Upper lobe of left lung (tissue), 6 donors: Measurements from ENCODE around the gene ANO6. TPM values are rescaled to one million over a fixed set of nuclear protein-coding genes. Genes with fewer than 3 reads are reported as not detected.

ENCODE experiments used
- ATAC-seq, 2 donors: fragments of 200-7000 bp; cut with Tn5 transposase; one replicate each; pipeline ENCODE4 v1.9.1; 2022; ENCODE audit warnings: mild to moderate bottlenecking in 2 of 2, moderate library complexity in 2 of 2; ENCODE audit not compliant: low FRiP score in 2 of 2
- DNase-seq, 2 donors: peaks; one replicate each; pipeline ENCODE4 v3.0.0-alpha.2; 2019 to 2020
- H3K27ac ChIP-seq, 4 donors: fragments of 200-600 bp; sonication (generic); one replicate each; pipeline ENCODE4 v1.5.1; 2016 to 2019
- H3K27me3 ChIP-seq, 4 donors: fragments of 200-600 bp; sonication (generic); one replicate each; pipeline ENCODE4 v1.5.1; 2017 to 2019
- H3K36me3 ChIP-seq, 4 donors: fragments of 200-600 bp; sonication (generic); one replicate each; pipeline ENCODE4 v1.5.1; 2016 to 2019
- H3K4me1 ChIP-seq, 4 donors: fragments of 200-600 bp; sonication (generic); one replicate each; pipeline ENCODE4 v1.5.1; 2018 to 2019
- H3K4me3 ChIP-seq, 4 donors: fragments of 200-600 bp; sonication (generic); one replicate each; pipeline ENCODE4 v1.5.1; 2017 to 2019; ENCODE audit warnings: mild to moderate bottlenecking in 2 of 4, moderate library complexity in 1 of 4
- H3K9me3 ChIP-seq, 4 donors: fragments of 200-600 bp; sonication (generic); one replicate each; pipeline ENCODE4 v1.5.1; 2018 to 2019
- CTCF ChIP-seq, 6 experiments: fragments of 450-650 bp in 4 of 6; fragments of 200-600 bp in 2 of 6; sonication (generic) in 2 of 6; IDR thresholded peaks; one replicate each; pipeline ENCODE4 v1.5.1; 2016 to 2019; ENCODE audit warnings: antibody characterized with exemption in 6 of 6
- EP300 ChIP-seq, 4 donors: sonication (generic); formaldehyde crosslinking; IDR thresholded peaks; one replicate each; pipeline ENCODE4 v1.5.1; 2017; ENCODE audit warnings: antibody characterized with exemption in 4 of 4, control low read depth in 2 of 4
- POLR2A ChIP-seq, 4 donors: fragments of 450-650 bp; IDR thresholded peaks; one replicate each; pipeline ENCODE4 v1.5.1; 2016 to 2017; ENCODE audit warnings: antibody characterized with exemption in 4 of 4, mild to moderate bottlenecking in 2 of 4
- POLR2AphosphoS5 ChIP-seq, 2 donors: sonication (generic); formaldehyde crosslinking; IDR thresholded peaks; one replicate each; pipeline ENCODE4 v1.5.1; 2017; ENCODE audit warnings: antibody characterized with exemption in 2 of 2
- WGBS, 2 donors: methylation state at CpG; one replicate each; pipeline ENCODE4 v1.1.5; 2017 to 2018; 5-methylcytosine and 5-hydroxymethylcytosine counted together
- total RNA-seq, 6 donors: library from RNA; depleted of rRNA in 4 of 6; stranded (reverse); fragments of >200 nt in 4 of 6; gene quantifications; one replicate each; pipeline versions ENCODE4 v1.1.0 to v1.2.1, GENCODE V29; 2016 to 2021
- donor health status: DM: no; HTN: no; CAD: no; lungs with moderate emphysema.
- donor health status: DM: no; HTN: yes; CAD: no; lungs with severe emphysema.

The ANO6 gene
- total RNA-seq, 6 donors from 2014 or later: 26.2 to 83.7 (median 57.9) TPM

DNA sequence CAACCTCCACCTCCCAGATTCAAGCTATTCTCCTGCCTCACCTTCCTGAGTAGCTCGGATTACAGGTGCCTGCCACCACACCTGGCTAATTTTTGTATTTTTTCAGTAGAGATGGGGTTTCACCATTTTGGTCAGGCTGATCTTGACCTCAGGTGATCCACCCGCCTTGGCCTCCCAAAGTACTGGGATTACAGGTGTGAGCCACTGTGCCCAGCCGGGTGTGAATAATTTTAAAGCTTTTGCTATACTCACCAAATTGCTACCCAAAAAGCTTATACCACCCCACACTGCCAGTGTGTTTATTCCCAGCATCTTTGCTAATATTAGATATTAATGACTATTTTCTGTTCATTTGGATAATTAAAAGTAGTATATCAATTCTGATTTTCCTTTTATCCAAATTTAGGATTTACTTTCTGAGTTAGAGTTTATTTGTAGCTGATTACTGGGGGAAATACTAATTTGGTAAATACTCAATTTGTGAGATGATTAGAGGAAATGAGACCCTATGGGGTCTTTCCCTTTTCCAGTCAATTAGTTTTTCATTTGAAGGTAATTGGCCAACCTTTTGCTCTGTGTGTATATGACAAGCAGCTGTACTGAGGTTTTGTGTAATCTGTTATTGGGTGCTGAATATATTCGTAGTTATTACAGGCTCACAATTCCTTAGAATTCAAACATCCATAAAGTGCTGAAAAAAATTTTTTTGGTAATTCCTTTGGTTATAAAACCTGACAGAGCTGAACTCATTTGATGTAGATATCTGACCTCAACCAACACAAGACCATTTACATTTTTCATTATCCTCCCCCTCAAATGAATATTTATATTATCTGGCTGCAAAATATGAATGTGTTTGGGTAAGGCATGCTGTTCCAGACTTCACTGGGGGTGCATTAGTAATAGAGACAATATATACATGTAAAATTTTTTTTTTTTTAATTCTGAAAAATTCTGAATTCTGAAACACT, 73.6 kb downstream of the ANO6 start:
- Histone ChIP-seq H3K36me3 (no peaks in the 10 kb centered on the region), H3K27ac (no peak overlapping the region), H3K4me1 (peaks cover 0 to 9% (median under 1%) of the 10 kb centered on the region in 4 donors), H3K9me3 (no peaks in the 10 kb centered on the region), H3K27me3 (no peaks in the 10 kb centered on the region), H3K4me3 (no peak overlapping the region)
- 90 to 96% methylated on average over 4 of the region's 4 CpGs for WGBS, 2 donors
- TF ChIP-seq POLR2AphosphoS5 (IDR thresholded peaks at IDR 0.05): no peak
- ATAC-seq (no peak), DNase-seq (no peak)

GRCh38 chr12:45290216-45290605, 74.3 kb downstream of the ANO6 start:
- Histone ChIP-seq H3K27ac (no peak overlapping the region), H3K4me3 (no peak overlapping the region), H3K9me3 (no peaks in the 10 kb centered on the region), H3K36me3 (no peaks in the 10 kb centered on the region), H3K27me3 (no peaks in the 10 kb centered on the region), H3K4me1 (peaks cover 0 to 2% (median 0%) of the 10 kb centered on the region in 4 donors)
- no peak for TF ChIP-seq EP300 (IDR thresholded peaks at IDR 0.05)
- TF ChIP-seq POLR2A (IDR thresholded peaks at IDR 0.05): no peak
- TF ChIP-seq POLR2AphosphoS5 (IDR thresholded peaks at IDR 0.05): no peak
- no peak for TF ChIP-seq CTCF (IDR thresholded peaks at IDR 0.05)
- DNase-seq: no peak
- peak in 1 of 2 donors; percentile 66 for ATAC-seq
- WGBS, 2 donors: 94 to 99% methylated on average over 2 of the region's 2 CpGs

GRCh38 chr12:45291518-45291917, 75.6 kb downstream of the ANO6 start:
- DNase-seq: no peak
- Histone ChIP-seq H3K36me3 (no peaks in the 10 kb centered on the region), H3K4me1 (peaks cover 0 to 3% (median 0%) of the 10 kb centered on the region in 4 donors), H3K4me3 (no peak overlapping the region), H3K27me3 (no peaks in the 10 kb centered on the region), H3K9me3 (no peaks in the 10 kb centered on the region), H3K27ac (no peak overlapping the region)
- no peak for TF ChIP-seq EP300 (IDR thresholded peaks at IDR 0.05)
- no peak for TF ChIP-seq CTCF (IDR thresholded peaks at IDR 0.05)
- TF ChIP-seq POLR2A (IDR thresholded peaks at IDR 0.05): no peak
- TF ChIP-seq POLR2AphosphoS5 (IDR thresholded peaks at IDR 0.05): no peak
- ATAC-seq: no peak
- 65 to 74% methylated on average over 1 of the region's 1 CpG for WGBS, 2 donors

GRCh38 chr12:45292486-45293195, 76.7 kb downstream of the ANO6 start:
- TF ChIP-seq EP300 (IDR thresholded peaks at IDR 0.05): no peak
- no peak for TF ChIP-seq CTCF (IDR thresholded peaks at IDR 0.05)
- TF ChIP-seq POLR2AphosphoS5 (IDR thresholded peaks at IDR 0.05): no peak
- Histone ChIP-seq H3K4me1 (peaks cover 0 to 3% (median 0%) of the 10 kb centered on the region in 4 donors), H3K27ac (peak overlapping the region in 3 of 4 donors; percentile 9 to 39 (median 24)), H3K9me3 (no peaks in the 10 kb centered on the region), H3K36me3 (no peaks in the 10 kb centered on the region), H3K27me3 (no peaks in the 10 kb centered on the region), H3K4me3 (no peak overlapping the region)
- WGBS, 2 donors: 73 to 78% methylated on average over 4 of the region's 4 CpGs
- DNase-seq (no peak), ATAC-seq (no peak)

- H3K27me3 ChIP-seq: no peaks in the 10 kb centered on the region
- TF ChIP-seq EP300 (IDR thresholded peaks at IDR 0.05): no peak
- no peak for TF ChIP-seq POLR2AphosphoS5 (IDR thresholded peaks at IDR 0.05)
- TF ChIP-seq POLR2A (IDR thresholded peaks at IDR 0.05): no peak
- no peak for TF ChIP-seq CTCF (IDR thresholded peaks at IDR 0.05)
- DNase-seq (no peak), ATAC-seq (no peak)
- peaks cover 0 to 16% (median 4%) of the 10 kb centered on the region in 4 donors for H3K4me1 ChIP-seq
- whole genome bisulfite sequencing, 2 donors: 91 to 92% methylated on average over 5 of the region's 5 CpGs
- no peaks in the 10 kb centered on the region for H3K36me3 ChIP-seq
- no peak overlapping the region for H3K27ac ChIP-seq
- no peak overlapping the region for H3K4me3 ChIP-seq
- H3K9me3 ChIP-seq: no peaks in the 10 kb centered on the region
Measured at GRCh38 chr12:45294906-45295305, 79.0 kb downstream of the ANO6 start.
